Epidermal melanocyte (primary cell): ENCODE results near the gene HADHA.
A peak's percentile ranks its signal among the peaks of the same experiment; 100 is the strongest.

Experiments used
- DNase-seq: peaks from one replicate; pipeline ENCODE4 v3.0.0; 2011; ENCODE audit warnings: low spot score; ENCODE audit not compliant: insufficient read length

The HADHA gene

DNA sequence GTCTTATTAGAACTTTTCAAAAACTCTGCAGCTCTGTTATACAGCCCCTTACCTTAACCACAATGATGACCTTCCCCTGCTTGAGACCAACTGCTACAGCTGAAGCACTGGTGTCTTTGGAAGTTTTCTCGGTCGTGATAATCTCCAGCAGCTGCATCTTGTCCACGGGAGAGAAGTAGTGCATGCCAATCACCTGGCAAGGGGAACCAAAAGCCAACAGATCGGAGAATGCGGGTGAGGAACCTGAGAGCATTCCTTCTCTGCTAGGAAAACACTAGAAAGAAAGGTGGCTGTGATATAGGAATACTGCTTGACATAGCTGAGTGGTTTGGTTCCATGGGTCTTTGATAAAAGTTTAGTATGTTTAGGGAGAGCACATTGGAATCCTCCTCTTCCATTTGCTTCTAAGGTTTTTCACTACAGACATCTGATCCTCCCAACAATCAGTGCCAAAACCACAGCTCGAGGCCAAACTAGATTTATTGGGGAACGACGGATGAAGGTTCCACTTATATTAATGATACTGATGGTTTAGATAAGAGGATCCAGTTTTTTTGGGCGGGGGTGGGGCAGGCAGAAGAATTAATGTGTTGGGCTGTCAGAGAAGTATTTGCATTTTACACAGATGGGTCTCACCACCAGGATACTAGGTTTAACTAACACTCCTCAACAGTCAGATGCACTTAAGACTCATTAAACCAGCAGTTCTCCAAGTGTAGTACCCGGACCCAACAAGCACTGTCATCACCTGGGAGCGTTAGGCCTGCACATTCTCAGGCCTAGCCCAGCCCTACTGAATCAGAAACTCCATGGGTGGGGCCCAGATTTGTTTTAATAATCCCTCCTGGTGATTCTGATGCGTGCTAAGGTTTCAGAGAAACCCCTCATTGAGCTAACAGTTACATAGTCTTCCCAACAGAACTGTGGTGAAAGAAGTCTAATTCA, 49.1 kb downstream of the HADHA start:
- DNase-seq = no peak

DNA sequence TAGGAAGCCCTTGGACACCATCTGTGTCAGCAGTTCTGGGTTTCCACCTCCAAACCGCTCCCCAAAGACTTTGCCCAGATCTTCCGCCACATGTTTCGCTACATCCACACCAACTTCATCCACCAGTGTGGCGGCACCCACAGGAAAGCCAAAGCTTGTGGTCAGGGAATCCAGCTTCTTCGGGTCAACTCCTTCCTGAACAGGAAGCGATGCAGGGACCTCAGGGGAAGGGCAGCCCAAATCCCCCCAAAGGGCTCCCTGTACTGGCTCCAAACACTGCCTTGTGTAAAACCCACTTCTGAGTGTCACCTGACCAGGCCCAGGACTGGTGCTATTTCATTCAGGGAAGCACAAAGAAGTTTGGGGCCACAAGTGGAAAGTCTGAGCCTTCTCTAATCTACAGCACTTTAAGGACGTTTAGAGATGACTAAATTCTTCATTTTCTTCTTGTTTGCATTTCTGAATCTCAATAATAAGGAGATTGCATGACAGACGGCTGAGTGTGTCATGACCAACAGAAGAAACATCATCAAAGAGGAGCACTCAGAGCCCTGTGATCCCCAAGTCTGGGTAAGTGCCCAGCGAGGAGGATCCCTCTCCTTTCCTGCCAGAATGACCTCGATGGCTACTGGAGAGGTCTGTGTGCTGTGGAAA, 50.7 kb downstream of the HADHA start:
- no peak for DNase-seq

DNA sequence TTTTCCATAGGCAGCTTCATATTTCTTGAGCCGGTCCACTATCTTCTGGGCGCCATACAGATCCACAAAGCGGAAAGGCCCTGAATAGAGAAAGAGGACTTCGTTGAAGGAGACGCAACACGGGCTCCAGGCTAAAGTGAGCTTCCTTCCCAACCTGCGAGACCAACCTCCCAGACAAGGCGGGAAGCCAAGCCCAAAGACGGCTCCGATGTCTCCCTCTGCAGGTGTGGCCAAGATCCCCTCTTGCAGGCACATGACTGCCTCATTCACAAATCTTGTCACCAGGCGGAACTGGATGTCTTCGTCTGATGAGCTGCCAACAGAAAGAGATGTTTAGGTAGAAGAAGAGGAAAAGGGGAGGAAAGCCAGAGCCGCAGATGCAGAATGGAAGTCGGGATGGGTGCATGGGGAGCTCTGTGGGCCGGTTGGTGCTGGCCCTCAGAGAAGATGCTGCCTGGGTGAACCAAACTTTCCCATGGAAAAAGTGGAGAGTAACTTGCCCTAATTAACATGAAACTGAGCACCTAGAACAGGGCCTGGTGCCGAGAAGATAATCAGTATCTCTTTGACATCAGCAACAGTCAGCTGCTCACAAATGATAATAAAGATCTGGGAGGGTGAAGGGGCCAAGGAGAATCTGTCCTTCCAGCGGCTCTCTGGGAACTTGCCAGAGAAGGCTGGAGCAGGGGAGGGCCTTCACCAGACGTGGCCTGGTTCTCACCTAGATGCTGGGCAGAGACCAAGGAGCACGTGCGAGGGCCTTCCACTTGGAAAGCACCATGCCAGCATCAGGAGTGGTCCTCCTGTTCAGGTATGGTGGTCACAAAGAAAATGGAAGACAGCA, 52.9 kb downstream of the HADHA start:
- DNase-seq = no peak

DNA sequence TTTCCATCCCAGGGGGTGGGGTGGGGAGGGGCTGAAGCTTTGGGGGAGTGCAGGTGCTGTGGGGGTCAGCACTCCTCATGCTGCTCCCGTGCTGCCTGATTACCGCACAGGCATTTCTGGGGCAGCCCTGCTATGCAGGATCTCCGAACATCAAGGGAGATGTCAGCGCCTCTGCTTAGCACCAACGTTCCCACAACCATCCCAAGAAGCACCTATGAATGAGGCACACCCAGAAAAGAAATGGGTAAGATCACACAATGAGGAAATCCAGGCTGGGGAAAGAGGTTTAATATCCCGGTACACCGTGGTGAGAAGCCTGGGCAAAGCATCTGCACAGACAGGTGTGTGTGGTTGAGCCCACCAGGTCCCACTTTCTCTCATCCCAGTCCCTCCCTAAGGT, 54.1 kb downstream of the HADHA start:
- no peak for DNase-seq

DNA sequence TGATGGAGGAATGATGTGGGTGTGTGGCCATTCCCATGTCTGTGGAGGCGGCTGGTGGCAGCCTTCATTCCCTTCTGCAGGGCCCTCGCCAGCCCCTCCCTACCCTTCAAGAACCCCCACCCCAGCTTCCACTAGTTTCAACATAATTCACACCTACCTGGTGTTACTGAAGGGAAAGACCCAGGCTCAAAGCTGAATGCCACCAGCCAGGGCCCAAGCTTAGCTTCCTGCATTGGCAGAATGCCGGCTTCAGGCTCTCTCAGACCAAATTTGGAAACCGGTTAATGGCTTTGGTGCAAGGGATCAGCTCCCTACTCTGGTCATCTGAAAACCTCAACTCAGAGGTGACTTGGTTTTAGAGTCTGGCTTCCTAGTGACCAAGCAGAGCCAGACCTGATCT, 54.7 kb downstream of the HADHA start:
- DNase-seq = no peak

DNA sequence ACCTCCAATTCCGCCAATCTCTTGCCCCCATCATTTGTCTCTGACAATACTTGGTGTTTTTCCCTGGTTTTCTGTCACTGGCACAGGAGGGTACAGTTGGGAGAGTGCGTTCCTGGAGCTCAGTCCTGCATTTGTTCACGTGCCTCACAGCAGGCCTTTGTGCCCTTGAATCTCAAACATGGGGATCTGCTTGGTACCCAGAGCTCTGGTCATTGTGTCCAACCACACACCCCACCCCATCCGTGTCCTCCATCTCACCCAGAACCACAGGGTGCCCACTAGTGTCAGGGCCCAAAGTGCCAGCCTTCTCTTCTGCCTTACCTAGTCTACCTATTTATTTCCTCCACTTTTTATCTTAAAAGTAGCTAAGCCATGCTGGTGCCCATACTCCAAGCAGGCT, 55.3 kb downstream of the HADHA start:
- no peak for DNase-seq

DNA sequence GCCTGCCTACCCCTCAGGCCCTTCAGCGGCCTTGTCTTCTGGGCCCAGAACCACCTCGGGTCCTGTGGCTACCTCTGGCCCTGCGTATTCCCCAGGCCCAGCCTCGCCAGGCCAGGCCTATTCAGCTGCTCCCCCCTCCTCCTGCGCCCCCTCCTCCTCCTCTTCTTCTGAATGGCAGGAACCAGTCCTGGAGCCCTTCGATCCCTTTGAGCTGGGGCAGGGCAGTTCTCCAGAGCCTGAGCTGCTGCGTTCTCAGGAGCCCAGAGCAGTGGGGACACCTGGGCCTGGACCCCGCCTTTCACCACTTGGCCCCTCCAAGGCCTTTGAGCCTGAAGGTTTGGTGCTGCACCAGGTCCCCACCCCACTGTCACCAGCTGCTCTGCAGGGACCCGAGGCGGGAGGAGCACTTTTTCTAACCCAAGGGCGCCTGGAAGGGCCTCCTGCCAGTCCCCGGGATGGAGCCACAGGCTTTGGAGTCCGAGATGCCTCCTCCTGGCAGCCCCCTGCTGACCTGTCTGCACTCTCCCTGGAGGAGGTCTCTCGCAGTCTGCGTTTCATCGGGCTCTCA, 56.8 kb downstream of the HADHA start:
- DNase-seq = no peak

DNA sequence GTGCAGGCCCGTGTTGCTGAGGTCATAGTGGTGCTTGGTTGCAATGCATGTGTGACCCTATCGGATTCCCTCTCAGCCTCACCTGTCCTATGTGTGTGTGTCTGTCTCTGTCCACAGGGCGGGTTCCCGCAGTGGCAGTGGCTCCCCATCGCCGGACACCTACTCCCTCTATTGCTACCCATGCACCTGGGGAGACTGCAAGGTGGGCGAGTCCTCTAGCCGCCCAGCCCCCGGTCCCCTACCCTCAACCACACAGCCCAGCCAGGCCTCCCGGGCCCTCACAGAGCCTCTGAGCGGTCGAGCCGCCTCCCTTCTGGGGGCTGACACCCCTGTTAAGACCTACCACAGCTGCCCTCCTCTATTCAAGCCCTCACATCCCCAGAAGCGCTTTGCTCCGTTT, 57.3 kb downstream of the HADHA start:
- DNase-seq = no peak

DNA sequence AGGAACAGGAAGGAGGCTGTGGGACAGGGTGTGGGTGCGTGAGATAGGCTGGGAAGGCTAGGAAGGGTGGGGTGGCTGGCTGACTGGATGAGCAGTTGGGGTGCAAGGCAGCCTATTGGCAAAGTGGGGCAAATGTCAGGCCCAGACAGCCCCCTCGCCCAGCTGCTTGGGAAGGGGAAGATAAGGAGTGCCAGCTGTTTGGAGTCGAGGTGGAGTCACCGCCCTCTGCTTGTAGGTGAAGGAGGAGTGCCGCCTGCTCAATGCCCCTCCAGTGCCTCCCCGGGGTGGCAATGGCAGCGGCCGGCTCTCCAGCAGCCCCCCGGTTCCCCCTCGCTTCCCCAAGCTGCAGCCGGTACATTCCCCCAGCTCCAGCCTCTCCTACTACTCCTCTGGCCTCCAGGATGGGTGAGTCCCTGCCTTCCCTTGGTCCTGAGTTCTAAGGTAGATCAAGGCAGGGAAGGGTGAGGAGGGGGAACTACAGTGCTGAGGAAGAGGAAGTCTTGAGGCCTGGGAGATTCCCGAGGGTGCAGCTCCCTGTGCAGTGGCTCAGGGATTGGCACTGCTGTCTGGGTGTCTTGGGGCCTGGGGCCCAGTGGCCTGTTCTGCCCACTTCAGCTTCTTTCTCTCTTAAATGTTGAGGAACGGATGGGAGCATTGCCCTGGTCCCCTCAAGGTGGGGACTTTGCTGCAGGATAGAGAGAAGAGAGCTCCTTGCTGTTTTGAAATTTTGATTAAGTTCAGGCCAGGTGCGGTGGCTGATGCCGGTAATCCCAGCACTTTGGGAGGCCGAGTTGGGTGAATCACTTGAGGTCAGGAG, 58.3 kb downstream of the HADHA start:
- no peak for DNase-seq

DNA sequence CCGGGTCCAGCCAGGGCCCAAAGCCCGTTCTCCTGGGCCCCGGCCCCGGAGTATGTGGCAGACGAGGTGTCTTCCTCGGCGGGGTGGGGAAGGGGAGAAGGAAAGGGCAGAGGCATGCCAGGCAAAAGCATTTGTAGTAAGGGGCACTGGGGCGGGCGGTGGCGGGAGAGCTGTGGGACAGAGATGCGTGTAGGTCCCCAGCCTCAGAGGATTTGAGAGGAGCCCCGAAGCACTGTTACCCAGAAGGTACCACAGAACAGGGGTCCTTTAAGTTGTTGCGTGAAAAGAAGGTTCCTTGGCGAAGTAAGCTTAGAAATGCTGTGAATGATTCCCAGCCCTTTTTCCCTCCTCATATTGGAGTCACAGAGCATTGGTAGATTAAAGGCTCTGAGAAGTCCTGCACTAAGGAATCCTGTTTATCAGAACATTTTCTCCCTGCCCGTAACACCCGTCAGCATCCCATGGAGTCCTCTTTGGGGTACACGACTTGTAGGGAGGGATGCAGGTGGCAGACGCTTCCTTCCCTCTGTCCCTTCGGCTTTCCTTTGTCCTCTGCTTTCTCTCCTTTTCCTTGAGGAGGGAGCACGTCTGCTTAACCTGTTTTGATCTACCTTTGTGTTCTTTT, 59.0 kb downstream of the HADHA start:
- no peak for DNase-seq

DNA sequence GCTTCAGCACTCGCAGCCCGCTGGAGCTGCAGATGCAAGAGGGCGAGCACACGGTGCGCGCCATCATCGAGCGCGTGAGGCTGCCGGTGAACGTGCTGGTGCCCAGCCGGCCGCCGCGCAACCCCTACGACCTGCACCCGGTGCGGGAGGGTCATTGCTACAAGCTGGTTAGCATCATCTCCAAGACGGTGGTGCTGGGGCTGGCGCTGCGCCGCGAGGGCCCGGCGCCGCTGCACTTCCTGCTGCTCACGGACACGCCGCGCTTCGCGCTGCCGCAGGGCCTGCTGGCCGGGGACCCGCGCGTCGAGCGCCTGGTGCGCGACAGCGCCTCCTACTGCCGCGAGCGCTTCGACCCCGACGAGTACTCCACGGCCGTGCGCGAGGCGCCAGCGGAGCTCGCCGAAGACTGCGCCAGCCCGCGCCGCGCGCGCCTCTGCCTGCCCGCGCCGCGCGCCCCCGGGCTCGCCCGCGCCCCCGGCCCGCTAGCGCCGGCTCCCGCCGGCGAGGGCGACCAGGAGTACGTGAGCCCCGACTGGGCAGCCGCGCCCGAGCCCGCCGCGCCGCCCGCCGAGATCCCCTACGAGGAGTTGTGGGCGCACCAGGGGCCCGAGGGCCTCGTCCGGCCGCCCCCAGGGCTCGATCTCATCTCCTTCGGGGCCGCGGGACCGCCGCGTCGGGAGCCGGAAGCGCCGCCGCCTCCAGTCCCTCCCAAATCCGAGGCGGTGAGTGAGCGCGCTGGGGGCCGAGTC, 59.7 kb downstream of the HADHA start:
- DNase-seq = peak; percentile 90

DNA sequence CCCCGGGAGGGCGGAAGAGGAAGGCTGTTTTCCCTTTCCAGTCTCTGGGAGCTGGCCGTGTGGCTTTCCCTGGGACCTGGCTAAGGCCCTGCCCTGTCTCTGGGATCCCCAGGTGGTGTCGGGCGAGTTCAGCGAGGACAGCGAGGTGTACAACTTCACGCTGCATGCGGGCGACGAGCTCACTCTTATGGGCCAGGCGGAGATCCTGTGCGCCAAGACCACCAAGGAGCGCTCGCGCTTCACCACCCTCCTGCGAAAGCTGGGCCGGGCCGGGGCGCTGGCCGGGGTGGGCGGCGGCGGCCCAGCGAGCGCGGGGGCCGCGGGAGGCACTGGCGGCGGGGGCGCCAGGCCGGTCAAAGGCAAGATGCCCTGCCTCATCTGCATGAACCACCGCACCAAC, 60.3 kb downstream of the HADHA start:
- no peak for DNase-seq

DNA sequence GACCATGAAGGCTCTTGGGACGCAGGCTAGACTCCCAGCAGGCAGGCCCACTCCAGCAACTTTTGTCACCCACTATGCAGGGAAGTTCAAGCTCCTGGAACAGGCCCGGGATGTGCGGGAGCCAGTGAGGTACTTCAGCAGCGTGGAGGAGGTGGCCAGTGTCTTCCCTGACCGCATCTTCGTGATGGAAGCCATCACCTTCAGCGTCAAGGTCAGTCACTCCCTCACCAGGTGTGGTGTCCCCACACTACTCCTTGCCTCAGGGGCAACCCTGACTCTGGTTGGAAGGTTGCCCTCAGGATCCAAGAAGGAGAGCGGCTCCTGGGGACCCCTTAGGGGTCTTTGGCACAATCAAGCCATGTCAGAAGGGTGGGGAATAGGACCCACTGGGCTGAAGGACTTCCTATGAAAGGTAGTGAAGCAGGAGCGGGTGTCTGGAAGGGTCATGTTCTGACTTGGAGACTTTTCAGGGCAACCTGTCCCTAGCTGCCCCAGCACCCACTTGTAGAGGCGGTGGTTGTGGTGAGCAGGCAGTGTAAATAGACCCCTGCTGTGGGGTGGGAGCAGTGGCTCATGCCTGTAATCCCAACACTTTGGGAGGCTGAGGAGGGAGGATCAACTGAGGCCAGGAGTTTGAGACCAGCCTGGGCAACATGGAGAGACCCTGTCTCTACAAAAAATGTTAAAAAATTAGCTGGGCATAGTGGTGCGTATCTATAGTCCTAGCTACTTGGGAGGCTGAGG, 61.4 kb downstream of the HADHA start:
- DNase-seq = no peak

DNA sequence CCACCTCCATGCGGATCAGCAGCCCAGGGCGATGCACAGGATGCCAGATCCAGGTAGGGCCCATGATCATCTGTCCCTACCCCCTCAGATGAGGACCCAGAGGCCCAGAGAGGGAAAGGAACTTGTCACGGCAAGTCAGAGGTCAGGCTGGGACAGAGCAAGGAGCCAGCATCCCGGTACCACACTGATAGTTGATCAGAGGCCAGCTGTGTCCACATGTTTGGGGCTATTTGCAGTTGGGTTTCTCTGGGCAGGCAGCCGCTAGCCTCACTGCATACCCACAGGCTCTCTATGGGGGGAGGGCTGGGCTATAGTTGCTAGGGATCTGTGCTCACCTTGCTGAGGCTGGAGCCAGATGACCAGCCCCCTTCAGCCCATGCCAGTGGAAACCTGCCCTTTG, 62.0 kb downstream of the HADHA start:
- no peak for DNase-seq

DNA sequence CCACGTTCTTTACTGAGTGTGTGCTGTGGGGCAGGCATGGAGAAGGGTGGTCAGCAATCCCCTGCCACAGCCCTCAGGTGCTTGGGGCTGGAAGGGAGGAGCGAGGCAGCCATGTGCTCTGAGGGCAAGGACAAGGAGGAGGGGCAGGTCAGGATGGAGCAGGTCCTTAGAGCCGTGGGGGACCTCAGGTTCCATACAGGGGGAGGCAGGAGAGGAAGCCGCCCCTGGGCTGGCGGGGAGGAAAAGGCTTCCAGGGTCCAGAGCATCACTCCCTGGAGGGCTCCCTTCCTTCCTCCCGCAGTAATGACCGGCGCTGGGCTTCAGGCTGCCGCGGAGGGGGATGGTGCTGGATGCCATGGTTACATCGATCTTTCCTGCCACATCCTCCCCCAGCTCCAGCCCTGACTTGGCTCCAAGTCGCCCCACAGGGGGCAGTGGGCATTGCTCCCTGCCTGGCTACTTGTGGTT, 65.0 kb downstream of the HADHA start:
- DNase-seq = no peak

DNA sequence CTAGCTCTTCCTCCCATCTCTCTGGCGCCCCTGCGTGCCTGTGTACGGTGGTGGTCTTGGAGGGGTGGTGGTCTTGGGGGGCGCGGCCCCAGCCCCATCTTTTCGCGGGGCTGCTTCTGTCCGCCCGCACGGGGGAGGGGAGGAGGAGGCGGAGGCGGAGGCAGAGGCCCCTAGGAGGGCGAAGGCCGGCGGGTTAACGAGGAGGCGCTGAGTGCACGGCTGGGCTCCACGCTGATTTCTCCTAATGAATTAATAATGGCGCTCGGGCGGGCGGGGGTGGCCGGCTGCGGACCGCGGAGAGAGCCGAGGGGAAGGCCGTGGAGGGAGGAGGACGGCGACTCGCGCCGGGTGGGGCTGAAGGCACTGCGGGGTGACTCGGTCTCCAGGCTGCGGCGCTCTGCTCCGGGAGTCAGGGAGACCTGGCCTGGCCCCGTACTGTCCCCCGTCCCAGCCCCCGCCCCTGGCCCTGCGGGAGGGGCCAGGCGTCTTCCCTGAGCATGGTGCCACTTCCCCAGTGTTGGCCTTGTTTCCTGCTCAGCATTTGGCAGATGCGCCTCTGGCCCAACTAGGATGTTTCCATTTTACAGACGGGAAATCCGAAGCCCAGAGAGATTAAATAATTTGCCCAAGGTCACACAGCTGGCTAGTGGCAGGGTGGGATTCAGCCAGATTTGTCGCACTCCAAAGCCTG, 65.5 kb downstream of the HADHA start:
- DNase-seq = peak; percentile 60

DNA sequence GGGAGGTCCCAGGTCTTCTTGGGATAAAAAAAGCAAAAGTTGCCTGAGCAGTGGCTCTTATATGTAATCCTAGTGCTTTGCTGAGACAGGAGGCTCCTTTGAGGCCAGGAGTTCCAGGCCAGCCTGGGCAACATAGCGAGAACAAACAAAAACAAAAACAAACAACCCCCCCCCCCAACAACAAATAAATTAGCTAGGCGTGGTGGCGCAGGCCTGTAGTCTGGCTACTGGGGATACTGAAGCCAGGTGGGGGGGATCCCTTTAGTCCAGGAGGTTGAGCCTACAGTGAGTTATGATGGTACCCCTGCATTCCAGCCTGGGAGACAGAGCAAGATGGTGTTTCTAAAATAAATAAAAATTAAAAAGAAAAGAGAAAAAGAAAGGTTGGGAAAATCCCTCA, 66.2 kb downstream of the HADHA start:
- DNase-seq = no peak

DNA sequence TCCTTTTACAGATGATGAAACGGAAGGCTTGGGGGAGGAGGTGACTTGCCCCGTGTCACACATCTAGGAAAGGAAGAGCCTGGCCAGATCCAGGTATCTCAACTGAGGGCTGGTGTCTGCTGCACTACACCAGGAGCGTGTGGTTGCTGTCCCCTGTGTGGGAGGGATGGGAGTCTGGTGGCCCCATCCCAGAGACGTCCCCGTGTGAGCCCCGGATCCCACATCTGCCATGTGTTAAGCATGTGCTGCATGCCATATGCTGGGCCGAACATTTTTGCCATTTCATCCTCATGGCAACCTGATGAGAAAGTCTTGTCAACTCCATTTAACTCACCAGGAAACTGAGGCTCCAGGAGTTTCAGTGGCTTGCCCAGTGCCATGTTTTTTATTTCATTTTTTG, 67.3 kb downstream of the HADHA start:
- DNase-seq = no peak
